BJ (cell line): ENCODE data around the gene EIF4EBP3. TPM values are rescaled to one million over a fixed set of nuclear protein-coding genes. Genes with fewer than 3 reads are reported as not detected.

Experiments used
- CTCF ChIA-PET: fragments of 350-600 bp; formaldehyde crosslinking; extraction: SDS; loops from one replicate; lab custom pipeline; 2021; ENCODE audit warnings: antibody characterized with exemption, inconsistent platforms; lab: Yijun Ruan, JAX
- POLR2A ChIA-PET: fragments of 300-600 bp; sonication (Branson Sonifier 250); formaldehyde crosslinking; extraction: SDS; loops from one replicate; lab custom pipeline; 2021; ENCODE audit warnings: antibody characterized with exemption; lab: Charles Lee
- DNase-seq: peaks from one replicate; pipeline ENCODE4 v3.0.0-alpha.2; 2011; ENCODE audit warnings: low read depth
- H3K27me3 ChIP-seq: 2 replicates; pipeline ENCODE4 v1.6.0; 2011; ENCODE audit warnings: low read length; ENCODE audit not compliant: control insufficient read depth, insufficient read depth
- H3K36me3 ChIP-seq: 2 replicates; pipeline ENCODE4 v1.5.1; 2011; ENCODE audit warnings: low read length; ENCODE audit not compliant: control insufficient read depth, insufficient read depth
- H3K4me3 ChIP-seq: 2 replicates; pipeline ENCODE4 v1.5.1; 2011; ENCODE audit warnings: low read depth, mild to moderate bottlenecking, control low read depth, low read length
- CTCF ChIP-seq: IDR thresholded peaks from 2 replicates; pipeline ENCODE4 v1.5.1; 2011; ENCODE audit warnings: low read depth, mild to moderate bottlenecking, control low read depth, inconsistent platforms, low read length, moderate library complexity; ENCODE audit not compliant: insufficient read depth
- polyA plus RNA-seq: library from polyadenylated mRNA; depleted of rRNA; stranded (reverse); fragments of >200 nt; gene quantifications from 2 replicates; pipeline ENCODE4 v1.2.3, GENCODE V29; 2011

The EIF4EBP3 gene
- polyA plus RNA-seq, 1 experiment: 7.9 TPM

DNA sequence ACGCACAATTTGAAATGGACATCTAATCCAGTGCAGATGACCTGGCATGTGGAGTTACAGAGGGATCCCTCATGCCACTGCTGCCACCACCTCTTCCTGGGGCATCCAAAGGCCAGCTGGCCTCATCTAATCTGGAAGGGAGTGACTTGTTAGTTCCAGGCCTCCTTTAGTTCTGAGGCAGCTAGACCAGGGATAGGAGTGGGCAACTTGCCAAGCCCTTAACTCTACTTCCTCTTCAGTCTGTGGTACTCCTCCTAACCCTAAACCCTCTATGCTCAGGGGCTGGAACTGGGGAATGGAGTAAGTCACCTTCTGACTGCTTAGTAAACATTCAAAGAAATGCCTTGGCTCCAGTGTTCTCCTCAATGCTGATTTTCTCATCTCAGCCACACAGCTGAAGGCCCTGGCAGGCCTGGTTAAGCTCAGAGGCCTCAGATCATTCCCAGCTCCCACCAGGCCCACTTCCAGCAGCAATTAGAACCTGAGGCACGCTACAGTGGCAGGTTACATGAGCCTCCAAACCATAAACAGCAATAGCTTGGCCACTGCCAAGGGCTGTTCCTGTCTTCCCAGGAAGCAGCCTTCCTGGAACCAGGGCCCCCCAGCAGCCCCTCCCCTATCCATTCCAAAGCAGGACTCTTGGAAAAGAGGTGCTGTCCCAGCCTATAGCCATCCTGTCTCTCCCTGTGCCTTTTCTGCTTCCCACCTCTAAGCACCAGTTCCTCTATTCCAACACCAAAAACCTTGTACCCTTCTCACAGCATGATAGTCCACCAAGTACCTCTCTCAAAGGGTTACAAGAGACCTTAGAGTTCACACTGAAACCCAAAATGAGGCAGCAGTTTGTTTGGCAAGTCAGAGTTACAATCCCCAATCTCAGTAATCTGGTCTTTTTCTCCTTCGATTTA lies 2.0 kb downstream of the EIF4EBP3 start:
- CTCF ChIA-PET: interaction anchor here (0.8 to 1.5 kb wide), 3 partner anchors 90 to 115 kb away, joined by 3 to 4 read pairs (median 3); partner anchors contain the start of genes TMCO6 and WDR55
- Histone ChIP-seq H3K27me3 (no peaks in the 10 kb centered on the region), H3K4me3 (no peak overlapping the region), H3K36me3 (peaks cover 13% of the 10 kb centered on the region)
- TF ChIP-seq CTCF: no peak
- no peak for DNase-seq
- POLR2A ChIA-PET: no interaction called here

DNA sequence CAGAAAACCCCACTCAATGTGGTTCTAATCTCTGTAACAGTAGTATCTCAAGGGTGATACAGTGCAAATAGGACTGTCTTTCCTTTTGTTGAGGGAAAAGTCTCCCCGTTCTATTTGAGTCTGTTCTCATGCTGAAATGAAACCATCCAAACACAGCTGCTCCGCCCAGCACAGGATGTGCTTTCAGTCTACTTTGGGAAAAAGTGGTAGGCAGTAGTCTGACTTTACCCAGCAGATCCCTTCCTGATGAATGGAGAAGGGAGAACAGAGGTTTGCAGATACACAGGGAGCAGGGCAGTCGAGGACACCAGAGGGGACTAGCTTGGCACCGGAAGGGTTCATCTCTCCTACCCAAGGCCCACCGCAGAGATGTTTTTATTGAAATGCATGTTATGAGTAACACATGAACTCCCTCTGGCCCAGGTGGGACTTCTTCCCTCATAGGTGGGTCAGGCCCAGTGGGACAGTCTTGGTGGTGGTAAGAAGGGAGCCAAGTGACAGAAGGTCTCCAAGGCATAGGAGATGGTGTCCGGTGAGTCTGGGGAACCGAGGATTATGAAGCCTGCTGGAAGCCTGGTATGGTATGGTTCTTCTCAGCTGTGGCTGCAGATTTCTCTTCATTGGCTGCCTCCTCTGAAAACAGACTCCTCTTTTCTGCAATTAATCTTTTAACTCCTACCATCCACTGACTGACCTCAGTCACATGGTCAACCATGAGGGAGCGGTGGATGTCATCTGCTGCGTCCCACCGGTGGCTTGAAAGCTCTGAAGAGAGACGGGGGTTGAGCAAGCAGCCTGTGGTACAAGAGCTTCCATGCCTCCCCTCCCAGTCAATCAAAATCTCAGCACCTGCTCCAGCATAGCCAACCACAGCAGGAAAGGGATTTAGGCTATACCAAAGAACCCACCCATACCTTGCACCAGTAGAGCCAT lies 3.0 kb downstream of the EIF4EBP3 start:
- Histone ChIP-seq H3K27me3 (no peaks in the 10 kb centered on the region), H3K36me3 (peaks cover 13% of the 10 kb centered on the region), H3K4me3 (no peak overlapping the region)
- no peak for TF ChIP-seq CTCF
- DNase-seq: no peak
- ChIA-PET CTCF (interaction anchor here (0.8 to 1.5 kb wide), 2 partner anchors 85 to 92 kb away, joined by 3 read pairs; no protein-coding TSS in a partner anchor), POLR2A (no interaction called here)

GRCh38 chr5:140551872-140552271 lies 4.4 kb downstream of the EIF4EBP3 start:
- ChIA-PET POLR2A (interaction anchor here (0.6 kb wide), 1 partner anchor 96 kb away, joined by 3 read pairs; the partner anchor contains the start of gene IK), CTCF (interaction anchor here (1.5 kb wide), 1 partner anchor 12 kb away, joined by 5 read pairs; the partner anchor contains the start of gene APBB3)
- Histone ChIP-seq H3K36me3 (peaks cover 13% of the 10 kb centered on the region), H3K27me3 (no peaks in the 10 kb centered on the region), H3K4me3 (no peak overlapping the region)
- DNase-seq: no peak
- TF ChIP-seq CTCF: no peak

GRCh38 chr5:140553657-140554056 lies 6.2 kb downstream of the EIF4EBP3 start:
- TF ChIP-seq CTCF: no peak
- ChIA-PET CTCF (interaction anchor here (1.6 kb wide), 1 partner anchor 88 kb away, joined by 3 read pairs; no protein-coding TSS in a partner anchor), POLR2A (no interaction called here)
- H3K36me3 ChIP-seq: peaks cover 13% of the 10 kb centered on the region
- H3K4me3 ChIP-seq: no peak overlapping the region
- no peak for DNase-seq
- H3K27me3 ChIP-seq: no peaks in the 10 kb centered on the region

- POLR2A ChIA-PET: no interaction called here
These were observed 7.0 kb downstream of the EIF4EBP3 start for GRCh38 chr5:140554454-140554853.

More at GRCh38 chr5:140554454-140554853, 7.0 kb downstream of the EIF4EBP3 start:
- CTCF ChIA-PET: interaction anchor here (1.1 kb wide), 1 partner anchor 22 kb away, joined by 3 read pairs; no protein-coding TSS in a partner anchor
- no peak for TF ChIP-seq CTCF
- DNase-seq: no peak
- Histone ChIP-seq H3K27me3 (no peaks in the 10 kb centered on the region), H3K36me3 (peaks cover 13% of the 10 kb centered on the region), H3K4me3 (no peak overlapping the region)
